SK-N-SH treated with all-trans-retinoic acid at 6 μM for 48 hours (cell line): ENCODE data around the gene MYBPC1.

Experiments used
- BACH2 ChIP-seq: fragments of 250-450 bp; sonication (Bioruptor Pico); IDR thresholded peaks from 2 replicates; pipeline ENCODE4 v1.9.0; 2021; ENCODE audit warnings: mild to moderate bottlenecking, borderline replicate concordance
- TOX ChIP-seq: fragments of 250-450 bp; sonication (Bioruptor Pico); IDR thresholded peaks from 2 replicates; pipeline ENCODE4 v1.8.0; 2021; ENCODE audit warnings: mild to moderate bottlenecking, moderate library complexity, borderline replicate concordance
- ZFP30 ChIP-seq: fragments of 450-650 bp; formaldehyde crosslinking; IDR thresholded peaks from 2 replicates; pipeline ENCODE4 v1.5.0; 2022; ENCODE audit warnings: mild to moderate bottlenecking, moderate library complexity
- ZNF8 ChIP-seq: fragments of 450-650 bp; formaldehyde crosslinking; IDR thresholded peaks from 2 replicates; pipeline ENCODE4 v1.5.0; 2020; ENCODE audit warnings: mild to moderate bottlenecking, moderate library complexity
- TF ChIP-seq, protein P1 (sequence below): fragments of 250-450 bp; sonication (Bioruptor Pico); IDR thresholded peaks from 2 replicates; pipeline ENCODE4 v1.5.1; 2020; ENCODE audit warnings: low read depth, mild to moderate bottlenecking, moderate library complexity
- TF ChIP-seq, protein P2 (sequence below): fragments of 250-450 bp; sonication (Bioruptor Pico); IDR thresholded peaks from 2 replicates; pipeline ENCODE4 v1.8.0; 2020; ENCODE audit warnings: mild to moderate bottlenecking, moderate library complexity, borderline replicate concordance

DNA sequence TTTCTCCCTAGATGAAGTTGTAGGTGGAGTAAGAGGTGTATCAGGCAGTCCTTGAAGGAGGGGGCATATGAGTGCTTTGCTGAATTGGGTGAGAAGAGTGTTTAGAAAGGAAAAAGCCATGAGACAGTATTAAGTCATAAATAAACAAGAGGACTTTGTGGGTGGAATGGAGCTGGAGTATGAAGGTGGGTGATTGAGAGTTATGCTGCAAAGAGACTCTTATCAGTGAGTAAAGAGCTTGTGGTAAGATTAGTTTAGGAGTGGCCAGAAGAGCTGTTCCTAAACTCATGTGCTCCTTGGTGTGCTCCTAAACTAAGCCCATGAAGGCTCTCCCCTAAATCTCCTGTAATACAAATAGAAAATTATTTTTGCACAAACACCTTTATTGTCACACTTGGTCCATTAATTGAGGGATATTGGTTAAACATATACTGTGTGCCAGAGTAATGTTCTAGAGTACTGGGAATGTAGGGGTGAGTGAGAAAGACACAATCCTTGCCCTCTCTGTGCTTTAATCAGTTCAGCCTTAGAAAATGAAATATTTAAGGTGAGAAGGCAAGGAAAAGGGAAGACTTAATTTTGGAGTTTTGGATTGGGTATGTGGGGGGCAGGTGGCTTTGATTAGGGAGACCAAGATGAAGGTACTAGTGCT is 112.5 kb downstream of the MYBPC1 start:
- TF ChIP-seq ZFP30 (CRISPR knock-in tag): no peak
- TF ChIP-seq ZNF8 (CRISPR knock-in tag): no peak
- no peak for TF ChIP-seq TOX (CRISPR knock-in tag)
- TF ChIP-seq, protein P1, sequence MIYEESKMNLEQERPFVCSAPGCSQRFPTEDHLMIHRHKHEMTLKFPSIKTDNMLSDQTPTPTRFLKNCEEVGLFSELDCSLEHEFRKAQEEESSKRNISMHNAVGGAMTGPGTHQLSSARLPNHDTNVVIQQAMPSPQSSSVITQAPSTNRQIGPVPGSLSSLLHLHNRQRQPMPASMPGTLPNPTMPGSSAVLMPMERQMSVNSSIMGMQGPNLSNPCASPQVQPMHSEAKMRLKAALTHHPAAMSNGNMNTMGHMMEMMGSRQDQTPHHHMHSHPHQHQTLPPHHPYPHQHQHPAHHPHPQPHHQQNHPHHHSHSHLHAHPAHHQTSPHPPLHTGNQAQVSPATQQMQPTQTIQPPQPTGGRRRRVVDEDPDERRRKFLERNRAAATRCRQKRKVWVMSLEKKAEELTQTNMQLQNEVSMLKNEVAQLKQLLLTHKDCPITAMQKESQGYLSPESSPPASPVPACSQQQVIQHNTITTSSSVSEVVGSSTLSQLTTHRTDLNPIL (CRISPR knock-in tag): no peak
- TF ChIP-seq BACH2 (CRISPR knock-in tag): no peak
- TF ChIP-seq, protein P2, sequence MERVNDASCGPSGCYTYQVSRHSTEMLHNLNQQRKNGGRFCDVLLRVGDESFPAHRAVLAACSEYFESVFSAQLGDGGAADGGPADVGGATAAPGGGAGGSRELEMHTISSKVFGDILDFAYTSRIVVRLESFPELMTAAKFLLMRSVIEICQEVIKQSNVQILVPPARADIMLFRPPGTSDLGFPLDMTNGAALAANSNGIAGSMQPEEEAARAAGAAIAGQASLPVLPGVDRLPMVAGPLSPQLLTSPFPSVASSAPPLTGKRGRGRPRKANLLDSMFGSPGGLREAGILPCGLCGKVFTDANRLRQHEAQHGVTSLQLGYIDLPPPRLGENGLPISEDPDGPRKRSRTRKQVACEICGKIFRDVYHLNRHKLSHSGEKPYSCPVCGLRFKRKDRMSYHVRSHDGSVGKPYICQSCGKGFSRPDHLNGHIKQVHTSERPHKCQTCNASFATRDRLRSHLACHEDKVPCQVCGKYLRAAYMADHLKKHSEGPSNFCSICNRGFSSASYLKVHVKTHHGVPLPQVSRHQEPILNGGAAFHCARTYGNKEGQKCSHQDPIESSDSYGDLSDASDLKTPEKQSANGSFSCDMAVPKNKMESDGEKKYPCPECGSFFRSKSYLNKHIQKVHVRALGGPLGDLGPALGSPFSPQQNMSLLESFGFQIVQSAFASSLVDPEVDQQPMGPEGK (CRISPR knock-in tag): no peak
